SK-N-SH treated with all-trans-retinoic acid at 6 μM for 48 hours (cell line): ENCODE data around the gene SAMD11.

Experiments
- ARNTL ChIP-seq: fragments of 450-650 bp; formaldehyde crosslinking; IDR thresholded peaks from 2 replicates; pipeline ENCODE4 v1.5.0; 2020; ENCODE audit warnings: low read depth, mild to moderate bottlenecking, moderate library complexity, borderline replicate concordance
- RARB ChIP-seq: fragments of 250-450 bp; sonication (Bioruptor Pico); IDR thresholded peaks from 2 replicates; pipeline ENCODE4 v1.8.0; 2021; ENCODE audit warnings: mild to moderate bottlenecking, moderate library complexity
- ZFP3 ChIP-seq: fragments of 250-450 bp; sonication (Bioruptor Pico); IDR thresholded peaks from 2 replicates; pipeline ENCODE4 v1.5.0; 2020; ENCODE audit warnings: mild to moderate bottlenecking, moderate library complexity
- ZFP30 ChIP-seq: fragments of 450-650 bp; formaldehyde crosslinking; IDR thresholded peaks from 2 replicates; pipeline ENCODE4 v1.5.0; 2022; ENCODE audit warnings: mild to moderate bottlenecking, moderate library complexity
- TF ChIP-seq, protein P1 (sequence below): fragments of 250-450 bp; sonication (Bioruptor Pico); IDR thresholded peaks from 2 replicates; pipeline ENCODE4 v1.5.1; 2021; ENCODE audit warnings: mild to moderate bottlenecking, moderate library complexity

DNA sequence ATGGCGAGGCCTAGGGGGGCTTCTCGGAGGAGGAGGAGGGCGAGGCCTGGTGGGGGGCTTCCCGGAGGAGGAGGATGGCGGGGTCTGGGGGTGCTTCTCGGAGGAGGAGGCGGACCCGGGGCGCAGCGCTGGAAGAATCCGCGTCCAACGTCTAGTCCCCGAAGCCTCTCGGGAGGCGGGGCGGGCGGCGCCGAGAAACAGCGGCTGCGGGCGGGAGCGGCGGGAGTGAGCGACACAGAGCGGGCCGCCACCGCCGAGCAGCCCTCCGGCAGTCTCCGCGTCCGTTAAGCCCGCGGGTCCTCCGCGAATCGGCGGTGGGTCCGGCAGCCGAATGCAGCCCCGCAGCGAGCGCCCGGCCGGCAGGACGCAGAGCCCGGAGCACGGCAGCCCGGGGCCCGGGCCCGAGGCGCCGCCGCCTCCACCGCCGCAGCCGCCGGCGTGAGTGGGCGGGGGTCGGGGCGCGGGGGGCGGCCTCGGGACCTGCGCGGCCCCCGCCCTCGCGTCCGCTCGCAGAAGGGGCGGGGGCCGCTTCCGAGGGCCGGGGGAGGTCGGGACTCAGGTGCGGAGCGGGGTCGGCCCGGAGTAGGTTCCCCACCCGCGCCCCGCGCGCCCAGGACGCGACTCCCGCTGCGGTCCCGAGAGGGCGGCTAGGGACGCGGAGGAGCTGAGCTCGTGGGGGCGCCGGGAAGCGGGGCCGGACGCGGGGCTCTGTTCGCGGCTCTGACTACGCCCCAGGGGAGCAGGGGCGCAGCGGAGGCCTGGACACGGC lies 36.8 kb downstream of the SAMD11 start, which contains the start of gene KLHL17:
- TF ChIP-seq ARNTL (CRISPR knock-in tag) (no peak), ZFP30 (CRISPR knock-in tag) (no peak), RARB (CRISPR knock-in tag) (no peak), ZFP3 (CRISPR knock-in tag) (no peak)
- TF ChIP-seq, protein P1, sequence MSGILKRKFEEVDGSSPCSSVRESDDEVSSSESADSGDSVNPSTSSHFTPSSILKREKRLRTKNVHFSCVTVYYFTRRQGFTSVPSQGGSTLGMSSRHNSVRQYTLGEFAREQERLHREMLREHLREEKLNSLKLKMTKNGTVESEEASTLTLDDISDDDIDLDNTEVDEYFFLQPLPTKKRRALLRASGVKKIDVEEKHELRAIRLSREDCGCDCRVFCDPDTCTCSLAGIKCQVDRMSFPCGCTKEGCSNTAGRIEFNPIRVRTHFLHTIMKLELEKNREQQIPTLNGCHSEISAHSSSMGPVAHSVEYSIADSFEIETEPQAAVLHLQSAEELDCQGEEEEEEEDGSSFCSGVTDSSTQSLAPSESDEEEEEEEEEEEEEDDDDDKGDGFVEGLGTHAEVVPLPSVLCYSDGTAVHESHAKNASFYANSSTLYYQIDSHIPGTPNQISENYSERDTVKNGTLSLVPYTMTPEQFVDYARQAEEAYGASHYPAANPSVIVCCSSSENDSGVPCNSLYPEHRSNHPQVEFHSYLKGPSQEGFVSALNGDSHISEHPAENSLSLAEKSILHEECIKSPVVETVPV (CRISPR knock-in tag) = no peak
